GM06990 (cell line): ENCODE measurements around the gene WNT9B.
A peak's percentile ranks its signal among the peaks of the same experiment; 100 is the strongest.

ENCODE experiments used
- DNase-seq: peaks from one replicate; pipeline ENCODE4 v3.0.0-alpha.2; 2011; ENCODE audit not compliant: insufficient read length; ENCODE audit errors: extremely low read depth
- H3K27me3 ChIP-seq: replicated peaks from 2 replicates; pipeline ENCODE4 v1.6.0; 2011; ENCODE audit warnings: low read length; ENCODE audit not compliant: control insufficient read depth, insufficient read depth
- H3K36me3 ChIP-seq: 2 replicates; pipeline ENCODE4 v1.5.1; 2011; ENCODE audit warnings: low read length; ENCODE audit not compliant: control insufficient read depth, insufficient read depth
- H3K4me3 ChIP-seq: replicated peaks from 2 replicates; pipeline ENCODE4 v1.5.1; 2011; ENCODE audit warnings: low read depth, mild to moderate bottlenecking, control low read depth, low read length
- CTCF ChIP-seq: IDR thresholded peaks from 2 replicates; pipeline ENCODE4 v1.5.1; 2011; ENCODE audit warnings: low read length, control low read depth, mild to moderate bottlenecking, inconsistent platforms; ENCODE audit not compliant: insufficient read depth, poor library complexity, severe bottlenecking

The WNT9B gene

GRCh38 chr17:46922804-46923635 is 71.6 kb downstream of the WNT9B start, which contains the start of gene GOSR2:
GOSR2 (plus strand) TSS chr17:46923160; CDS start chr17:46923193, 33 bp downstream.
- peak within 1 kb of the TSS; percentile 84 for H3K4me3 ChIP-seq
- TF ChIP-seq CTCF: no peak
- H3K36me3 ChIP-seq: no peaks in the 10 kb centered on the region; the same call in 1 of the 2 replicates
- H3K27me3 ChIP-seq: no peaks in the 10 kb centered on the region
- DNase-seq: peak; percentile 95

GRCh38 chr17:46925185-46925868 is 73.9 kb downstream of the WNT9B start:
- TF ChIP-seq CTCF: no peak
- Histone ChIP-seq H3K4me3 (peak overlapping the region; percentile 84; the same call in 1 of the 2 replicates), H3K27me3 (no peaks in the 10 kb centered on the region), H3K36me3 (peaks cover 11% of the 10 kb centered on the region)
- no peak for DNase-seq

GRCh38 chr17:46928467-46929261 is 77.3 kb downstream of the WNT9B start:
- no peak for TF ChIP-seq CTCF
- H3K27me3 ChIP-seq: no peaks in the 10 kb centered on the region
- no peak overlapping the region for H3K4me3 ChIP-seq
- no peak for DNase-seq
- peaks cover 26% of the 10 kb centered on the region for H3K36me3 ChIP-seq

GRCh38 chr17:46929413-46929812 is 78.0 kb downstream of the WNT9B start:
- TF ChIP-seq CTCF: no peak
- Histone ChIP-seq H3K4me3 (no peak overlapping the region), H3K27me3 (no peaks in the 10 kb centered on the region), H3K36me3 (peaks cover 31% of the 10 kb centered on the region)
- no peak for DNase-seq

GRCh38 chr17:46930051-46930450 is 78.7 kb downstream of the WNT9B start:
- H3K36me3 ChIP-seq: peaks cover 34% of the 10 kb centered on the region
- no peak for DNase-seq
- TF ChIP-seq CTCF: no peak

More at GRCh38 chr17:46930051-46930450, 78.7 kb downstream of the WNT9B start:
- no peaks in the 10 kb centered on the region for H3K27me3 ChIP-seq
- no peak overlapping the region for H3K4me3 ChIP-seq
